ENCODE data around the gene DDX23.

The DDX23 gene

GRCh38 chr12:48822139-48822538 is 29.8 kb downstream of the DDX23 start:
- Histone ChIP-seq H3K4me3 (ENCODE audit: low read depth in 1 of 2, low read length in 2 of 2) (no peak overlapping the region), H3K27me3 (ENCODE audit: low read depth, low read length) (no peaks in the 10 kb centered on the region), H3K27ac (ENCODE audit: low read length) (no peak overlapping the region), H3K9me3 (ENCODE audit: control insufficient read depth in 1 of 2, low read length in 2 of 2) (no peaks in the 10 kb centered on the region), H3K36me3 (ENCODE audit: control insufficient read depth in 1 of 2, insufficient read depth in 2 of 2, low read length in 2 of 2) (peaks cover 2 to 23% of the 10 kb centered on the region in 2 donors), H3K4me1 (ENCODE audit: control insufficient read depth in 1 of 2, insufficient read depth in 2 of 2, low read length in 2 of 2) (peaks cover 5 to 7% of the 10 kb centered on the region in 2 donors)

DNA sequence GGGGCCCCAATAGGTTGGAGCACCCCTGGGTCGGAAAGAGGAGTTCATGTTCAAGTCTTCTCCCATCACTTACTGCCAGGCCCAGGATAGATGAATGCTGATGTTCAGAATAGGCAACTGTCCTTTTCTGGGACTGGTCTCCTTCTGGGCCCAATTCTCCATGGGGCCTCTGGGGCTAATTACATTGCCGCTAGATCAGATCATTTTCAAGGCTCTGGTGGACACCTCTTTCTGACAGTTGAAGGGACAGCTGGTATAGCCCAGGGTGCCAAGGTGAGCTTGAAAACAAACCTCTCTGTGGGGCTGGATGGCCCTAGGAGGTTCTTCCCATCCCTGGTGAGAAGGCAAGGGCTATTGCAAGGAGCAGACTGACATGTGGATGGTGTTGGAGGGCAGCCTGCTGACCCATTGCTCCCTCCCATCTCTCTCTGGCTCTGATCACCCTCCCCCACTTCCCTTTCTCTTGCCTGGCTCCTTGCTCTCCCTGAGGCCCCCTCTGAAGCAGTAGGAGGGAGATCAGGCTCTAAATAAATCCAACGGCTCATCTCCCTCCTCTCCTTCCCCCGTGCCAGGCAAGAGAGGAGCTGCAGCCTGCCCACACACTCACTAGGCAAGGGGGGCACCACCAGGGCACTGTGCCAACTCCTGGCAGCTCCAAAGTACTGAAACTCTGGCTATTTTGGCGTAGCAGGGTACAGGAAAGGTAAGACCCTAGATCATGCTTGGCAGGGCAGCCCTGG is 31.8 kb downstream of the DDX23 start:
- Histone ChIP-seq H3K27me3 (ENCODE audit: low read depth, low read length) (no peaks in the 10 kb centered on the region), H3K4me1 (ENCODE audit: control insufficient read depth in 1 of 2, insufficient read depth in 2 of 2, low read length in 2 of 2) (peaks cover 10 to 16% of the 10 kb centered on the region in 2 donors), H3K9me3 (ENCODE audit: control insufficient read depth in 1 of 2, low read length in 2 of 2) (no peaks in the 10 kb centered on the region), H3K27ac (ENCODE audit: low read length) (no peak overlapping the region), H3K36me3 (ENCODE audit: control insufficient read depth in 1 of 2, insufficient read depth in 2 of 2, low read length in 2 of 2) (peaks cover 0 to 11% of the 10 kb centered on the region in 2 donors), H3K4me3 (ENCODE audit: low read depth in 1 of 2, low read length in 2 of 2) (no peak overlapping the region)

GRCh38 chr12:48818831-48819590 is 33.0 kb downstream of the DDX23 start:
- Histone ChIP-seq H3K36me3 (ENCODE audit: control insufficient read depth in 1 of 2, insufficient read depth in 2 of 2, low read length in 2 of 2) (peaks cover 0 to 7% of the 10 kb centered on the region in 2 donors), H3K4me1 (ENCODE audit: control insufficient read depth in 1 of 2, insufficient read depth in 2 of 2, low read length in 2 of 2) (peaks cover 10 to 16% of the 10 kb centered on the region in 2 donors), H3K27ac (ENCODE audit: low read length) (no peak overlapping the region), H3K27me3 (ENCODE audit: low read depth, low read length) (no peaks in the 10 kb centered on the region), H3K4me3 (ENCODE audit: low read depth in 1 of 2, low read length in 2 of 2) (peak overlapping the region; percentile 26 to 76), H3K9me3 (ENCODE audit: control insufficient read depth in 1 of 2, low read length in 2 of 2) (no peaks in the 10 kb centered on the region)

DNA sequence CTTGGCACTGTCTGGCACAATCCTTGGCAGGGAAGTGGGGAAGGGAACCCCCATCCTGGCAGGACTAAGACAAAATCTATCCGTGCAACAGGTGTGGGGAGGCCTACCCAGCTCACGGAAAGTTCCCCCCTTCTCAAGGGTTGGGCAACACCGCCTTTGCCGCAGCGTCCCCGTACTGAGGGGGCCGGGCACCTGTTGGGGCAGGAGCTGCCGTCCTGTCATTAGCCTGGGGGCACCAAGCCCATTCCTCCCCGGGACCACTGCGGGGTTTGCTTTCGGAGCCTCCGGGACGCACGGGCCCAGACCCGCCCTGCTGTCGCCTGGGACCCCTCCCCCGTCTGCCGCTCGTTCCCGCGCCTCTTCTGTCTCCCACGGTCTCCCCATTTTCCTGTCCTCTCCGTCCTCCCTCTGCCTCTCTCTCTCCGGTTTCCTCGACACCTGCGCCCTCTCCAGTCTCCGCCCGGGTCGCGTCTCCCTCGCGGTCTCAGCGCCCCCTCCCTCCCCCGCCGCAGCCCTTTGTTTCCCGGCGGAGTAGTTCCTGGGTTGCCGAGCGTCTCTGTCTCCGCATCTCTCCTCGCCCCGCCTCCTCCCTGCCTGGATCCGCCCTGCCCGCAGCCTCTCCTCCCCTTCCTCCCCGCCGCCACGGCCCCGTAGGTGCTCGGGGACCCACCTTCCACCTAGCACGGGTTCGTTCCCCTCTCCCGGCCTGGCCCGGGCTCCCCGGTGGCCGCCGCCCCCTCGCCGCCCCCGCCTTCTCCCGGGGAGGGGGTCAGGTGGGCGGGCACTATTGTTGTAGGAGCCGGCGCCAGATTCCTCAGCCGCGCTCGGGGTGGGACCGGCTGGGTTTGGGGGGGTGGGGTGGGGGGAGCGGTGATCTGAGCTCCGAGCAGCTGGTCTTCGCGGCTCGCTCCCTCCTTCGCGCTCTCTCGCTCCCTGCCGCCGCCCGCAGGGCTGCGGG is 33.8 kb downstream of the DDX23 start, which contains the start of gene CACNB3:
Gene CACNB3 (plus strand): TSS at position 624 of the 958 bp plus-strand sequence. CDS start 434 bp downstream, outside the sequence.
- Histone ChIP-seq H3K4me1 (ENCODE audit: control insufficient read depth in 1 of 2, insufficient read depth in 2 of 2, low read length in 2 of 2) (peaks cover 10 to 21% of the 10 kb centered on the region in 2 donors), H3K4me3 (ENCODE audit: low read depth in 1 of 2, low read length in 2 of 2) (peak within 1 kb of the TSS; percentile 60 to 76), H3K27me3 (ENCODE audit: low read depth, low read length) (no peaks in the 10 kb centered on the region), H3K27ac (ENCODE audit: low read length) (no peak within 1 kb of the TSS), H3K36me3 (ENCODE audit: control insufficient read depth in 1 of 2, insufficient read depth in 2 of 2, low read length in 2 of 2) (no peaks in the 10 kb centered on the region), H3K9me3 (ENCODE audit: control insufficient read depth in 1 of 2, low read length in 2 of 2) (no peaks in the 10 kb centered on the region)

DNA sequence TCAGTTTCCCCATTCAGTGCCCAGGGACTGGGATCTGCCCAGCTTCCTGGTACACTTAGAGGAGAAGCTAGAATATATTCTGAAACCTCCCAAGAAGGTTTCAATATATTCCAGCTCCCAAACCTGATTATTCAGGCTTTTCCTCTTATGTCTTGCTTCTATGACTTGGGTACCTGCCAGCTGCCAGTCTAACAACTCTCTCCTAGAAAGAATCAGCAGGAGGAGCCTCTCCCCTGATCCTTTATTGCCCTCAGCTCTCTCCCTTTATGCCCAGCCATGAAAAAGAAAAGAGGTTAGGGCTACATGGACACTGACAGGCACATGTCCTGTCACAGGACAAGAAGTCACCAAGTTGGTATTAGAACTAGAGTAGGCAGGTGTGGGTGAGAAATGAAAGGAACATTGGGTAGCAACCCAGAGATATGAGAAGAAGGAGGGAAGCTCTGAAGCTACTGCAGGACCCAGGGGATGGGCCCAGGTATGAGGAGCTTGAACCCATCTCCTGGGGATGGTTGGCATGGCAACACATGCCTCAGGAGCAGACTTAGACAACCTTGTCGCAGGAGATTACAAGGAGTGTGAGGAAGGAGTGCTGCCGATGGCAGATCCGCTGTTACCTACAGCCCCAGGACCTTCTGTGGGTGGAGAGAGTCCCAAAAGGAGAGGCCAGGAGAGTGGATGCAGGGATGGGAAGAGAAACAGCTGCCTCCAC is 35.7 kb downstream of the DDX23 start:
- Histone ChIP-seq H3K4me3 (ENCODE audit: low read depth in 1 of 2, low read length in 2 of 2) (peak overlapping the region; percentile 81 to 83), H3K9me3 (ENCODE audit: control insufficient read depth in 1 of 2, low read length in 2 of 2) (no peaks in the 10 kb centered on the region), H3K36me3 (ENCODE audit: control insufficient read depth in 1 of 2, insufficient read depth in 2 of 2, low read length in 2 of 2) (no peaks in the 10 kb centered on the region), H3K4me1 (ENCODE audit: control insufficient read depth in 1 of 2, insufficient read depth in 2 of 2, low read length in 2 of 2) (peaks cover 13 to 21% of the 10 kb centered on the region in 2 donors), H3K27ac (ENCODE audit: low read length) (no peak overlapping the region), H3K27me3 (ENCODE audit: low read depth, low read length) (no peaks in the 10 kb centered on the region)

GRCh38 chr12:48815126-48816110 is 36.5 kb downstream of the DDX23 start:
- H3K27ac ChIP-seq (ENCODE audit: low read length): peak overlapping the region; percentile 92
- H3K9me3 ChIP-seq (ENCODE audit: control insufficient read depth in 1 of 2, low read length in 2 of 2): no peaks in the 10 kb centered on the region
- H3K36me3 ChIP-seq (ENCODE audit: control insufficient read depth in 1 of 2, insufficient read depth in 2 of 2, low read length in 2 of 2): no peaks in the 10 kb centered on the region
- H3K4me1 ChIP-seq (ENCODE audit: control insufficient read depth in 1 of 2, insufficient read depth in 2 of 2, low read length in 2 of 2): peaks cover 17 to 21% of the 10 kb centered on the region in 2 donors
- H3K4me3 ChIP-seq (ENCODE audit: low read depth in 1 of 2, low read length in 2 of 2): peak overlapping the region; percentile 81 to 83
- no peaks in the 10 kb centered on the region for H3K27me3 ChIP-seq (ENCODE audit: low read depth, low read length)

DNA sequence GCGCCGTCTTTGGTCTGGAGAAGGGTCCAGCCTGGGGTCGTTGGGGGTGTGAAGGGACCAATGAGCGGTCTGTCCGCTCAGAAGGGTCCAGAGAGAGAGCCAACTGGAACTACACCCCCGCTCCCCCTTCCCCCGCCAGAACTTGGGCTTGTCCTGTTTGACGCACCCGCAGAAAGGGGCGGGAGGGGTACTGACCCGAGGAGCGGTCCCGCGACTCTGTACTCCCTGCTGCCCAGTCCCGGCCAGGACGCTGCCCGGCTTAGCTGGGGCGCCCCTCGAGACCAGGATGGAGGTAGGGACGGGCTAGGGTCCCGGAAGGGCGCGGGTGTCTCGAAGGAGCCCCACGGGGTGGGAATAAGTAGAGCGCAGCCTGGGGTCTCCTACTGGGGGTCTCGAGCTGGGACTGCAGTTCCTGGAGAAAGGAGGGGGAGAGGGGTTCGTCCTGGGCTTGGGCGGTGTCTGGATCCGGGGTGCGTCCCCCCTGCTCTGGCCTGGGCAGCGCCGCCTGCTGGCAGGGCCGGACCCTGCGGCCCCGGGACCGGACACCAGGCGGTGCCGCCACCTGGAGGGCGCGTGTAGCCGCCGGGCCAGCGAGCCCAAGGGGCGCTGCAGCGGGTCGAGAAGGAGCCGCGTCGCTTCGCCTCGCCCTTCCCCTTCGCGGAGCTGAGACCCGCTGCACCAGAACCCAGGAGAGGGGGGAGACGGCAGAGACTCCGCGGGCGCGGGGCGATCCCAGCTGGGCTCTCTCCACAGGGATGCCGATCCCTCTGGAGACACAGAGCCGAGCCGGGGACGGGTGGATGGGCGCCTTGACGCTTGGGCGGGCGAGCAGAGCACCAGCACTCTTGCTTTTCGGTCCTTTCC is 37.5 kb downstream of the DDX23 start:
- Histone ChIP-seq H3K9me3 (ENCODE audit: control insufficient read depth in 1 of 2, low read length in 2 of 2) (no peaks in the 10 kb centered on the region), H3K4me3 (ENCODE audit: low read depth in 1 of 2, low read length in 2 of 2) (peak overlapping the region; percentile 81 to 83), H3K4me1 (ENCODE audit: control insufficient read depth in 1 of 2, insufficient read depth in 2 of 2, low read length in 2 of 2) (peaks cover 19 to 21% of the 10 kb centered on the region in 2 donors), H3K27me3 (ENCODE audit: low read depth, low read length) (no peaks in the 10 kb centered on the region), H3K27ac (ENCODE audit: low read length) (peak overlapping the region; percentile 92), H3K36me3 (ENCODE audit: control insufficient read depth in 1 of 2, insufficient read depth in 2 of 2, low read length in 2 of 2) (no peaks in the 10 kb centered on the region)

GRCh38 chr12:48813465-48814261 is 38.3 kb downstream of the DDX23 start:
- H3K4me1 ChIP-seq (ENCODE audit: control insufficient read depth in 1 of 2, insufficient read depth in 2 of 2, low read length in 2 of 2): peaks cover 19 to 21% of the 10 kb centered on the region in 2 donors
- no peaks in the 10 kb centered on the region for H3K27me3 ChIP-seq (ENCODE audit: low read depth, low read length)
- H3K27ac ChIP-seq (ENCODE audit: low read length): peak overlapping the region; percentile 83

More at GRCh38 chr12:48813465-48814261, 38.3 kb downstream of the DDX23 start:
- peak overlapping the region; percentile 81 to 83 for H3K4me3 ChIP-seq (ENCODE audit: low read depth in 1 of 2, low read length in 2 of 2)
- no peaks in the 10 kb centered on the region for H3K36me3 ChIP-seq (ENCODE audit: control insufficient read depth in 1 of 2, insufficient read depth in 2 of 2, low read length in 2 of 2)
- no peaks in the 10 kb centered on the region for H3K9me3 ChIP-seq (ENCODE audit: control insufficient read depth in 1 of 2, low read length in 2 of 2)
